ENCODE data around the gene LAMP5. TPM values are rescaled to one million over a fixed set of nuclear protein-coding genes. Genes with fewer than 3 reads are reported as not detected.

LAMP5 gene
- total RNA-seq, 1 donor: 0.18 TPM

DNA sequence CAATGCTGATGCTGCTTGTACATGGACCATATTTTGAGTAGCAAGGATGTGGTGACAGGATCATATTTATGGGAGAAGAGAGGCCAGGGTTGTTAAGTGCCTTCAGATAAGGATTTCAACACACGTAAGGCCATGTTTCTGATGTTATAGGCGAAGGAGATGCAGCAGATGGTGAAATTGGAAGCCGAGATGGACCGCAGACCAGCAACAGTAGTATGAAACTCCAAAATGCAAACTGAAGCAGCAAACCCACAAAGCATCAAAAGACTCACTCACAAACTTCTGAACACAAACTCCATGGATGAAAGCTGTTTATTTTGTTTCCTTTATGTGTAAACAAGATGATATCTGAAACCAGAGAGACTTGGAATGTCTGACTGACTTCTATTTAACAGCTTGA, 35.6 kb upstream of the LAMP5 start:
- DNase-seq (ENCODE audit: low read depth): no peak
- H3K4me3 ChIP-seq (ENCODE audit: low read depth, low read length): no peak overlapping the region
- TF ChIP-seq CTCF (IDR thresholded peaks at IDR 0.05; ENCODE audit: insufficient read depth, low read length): no peak

GRCh38 chr20:9480066-9480465, 34.3 kb upstream of the LAMP5 start:
- H3K4me3 ChIP-seq (ENCODE audit: low read depth, low read length): no peak overlapping the region
- TF ChIP-seq CTCF (IDR thresholded peaks at IDR 0.05; ENCODE audit: insufficient read depth, low read length): no peak
- no peak for DNase-seq (ENCODE audit: low read depth)

DNA sequence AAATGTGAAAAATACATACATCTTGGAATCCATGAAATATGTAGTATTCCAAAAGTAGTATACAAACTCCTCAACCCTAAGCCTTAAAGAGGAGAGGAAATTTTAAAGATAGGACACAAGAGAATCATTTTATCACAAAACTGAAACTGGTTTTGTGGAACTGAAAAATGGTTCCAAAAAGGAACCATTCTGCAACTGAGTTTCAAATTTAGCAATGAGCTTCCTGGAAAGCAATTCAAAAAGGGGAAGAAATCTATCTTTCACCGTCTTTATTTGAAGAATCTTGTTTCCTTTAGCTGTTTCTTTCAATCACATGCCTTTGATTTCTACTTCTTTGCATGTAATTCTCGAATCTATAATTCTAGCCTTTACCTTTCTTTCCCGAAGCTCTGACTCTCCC, 32.2 kb upstream of the LAMP5 start:
- DNase-seq (ENCODE audit: low read depth): no peak
- no peak overlapping the region for H3K4me3 ChIP-seq (ENCODE audit: low read depth, low read length)
- no peak for TF ChIP-seq CTCF (IDR thresholded peaks at IDR 0.05; ENCODE audit: insufficient read depth, low read length)

DNA sequence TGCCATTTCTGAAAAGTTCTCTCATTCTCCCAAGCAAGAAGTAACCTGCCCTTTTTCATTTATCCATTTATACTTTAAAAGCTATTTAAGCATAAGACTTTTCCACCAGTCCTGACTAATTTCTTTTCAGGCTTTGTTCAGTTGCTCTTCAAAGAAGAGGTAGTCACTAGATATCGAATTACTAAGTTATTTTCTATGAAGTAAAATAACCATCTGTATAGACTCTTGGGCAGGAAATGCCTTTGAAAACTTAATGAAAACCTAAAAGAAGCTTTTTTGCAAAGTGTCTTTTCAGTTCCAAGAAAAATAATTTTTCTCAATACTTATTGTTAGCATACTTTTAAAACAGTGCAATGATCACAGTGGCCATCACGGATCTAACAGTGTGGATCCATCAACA, 31.3 kb upstream of the LAMP5 start:
- DNase-seq (ENCODE audit: low read depth): no peak
- TF ChIP-seq CTCF (IDR thresholded peaks at IDR 0.05; ENCODE audit: insufficient read depth, low read length): no peak
- no peak overlapping the region for H3K4me3 ChIP-seq (ENCODE audit: low read depth, low read length)

DNA sequence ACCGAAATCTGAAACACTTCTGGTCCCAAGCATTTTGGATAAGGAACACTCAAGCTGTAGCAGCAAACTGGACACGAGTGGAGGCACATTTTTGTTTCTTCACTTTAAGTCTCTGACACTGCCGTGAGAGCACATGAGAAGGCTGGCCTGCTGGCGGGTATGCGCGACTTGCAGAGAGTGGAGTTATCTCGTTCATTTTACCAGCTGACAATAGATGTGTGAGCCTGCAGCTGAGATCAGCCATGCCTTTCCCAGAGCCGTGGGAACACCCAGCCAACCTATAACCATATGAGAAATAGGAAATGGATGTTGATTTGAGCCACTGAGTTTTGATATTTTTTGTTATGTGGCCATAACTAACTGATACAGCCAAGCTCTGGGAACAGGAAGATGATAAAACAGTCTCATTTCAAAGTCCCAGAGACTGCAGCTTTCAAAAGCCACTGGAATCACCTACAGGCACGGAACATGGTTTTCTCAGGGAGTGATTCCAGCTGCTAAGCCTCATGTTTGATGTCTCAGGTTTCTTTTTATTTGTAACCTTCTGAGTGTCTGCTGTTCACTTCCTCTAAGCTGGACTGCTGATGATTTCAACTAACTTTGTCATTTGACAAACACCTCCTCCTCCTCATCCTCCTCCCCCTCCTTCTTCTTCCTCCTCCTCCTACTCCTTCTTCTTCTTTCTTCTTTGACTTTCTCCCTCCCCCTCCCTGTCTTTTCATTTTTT, 28.6 kb upstream of the LAMP5 start:
- DNase-seq (ENCODE audit: low read depth): no peak

DNA sequence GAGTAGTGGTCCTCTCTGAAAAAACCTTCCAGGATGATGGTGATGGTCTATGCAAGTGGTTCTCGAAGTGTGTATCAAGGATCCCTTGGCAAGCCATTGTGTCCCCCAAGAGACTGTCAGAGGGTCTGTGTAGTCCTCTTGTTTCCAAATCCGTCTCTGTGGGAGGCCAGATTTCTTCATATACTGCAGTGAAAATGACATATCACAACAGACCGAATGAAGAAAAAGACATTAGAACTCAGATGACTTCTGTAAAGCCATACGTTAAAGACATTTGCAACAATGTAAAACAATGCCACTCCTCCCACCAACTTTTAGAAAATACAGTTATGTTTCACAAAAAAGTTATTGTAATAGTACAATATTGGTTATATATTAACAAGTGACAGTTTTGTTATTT, 27.2 kb upstream of the LAMP5 start:
- H3K4me3 ChIP-seq (ENCODE audit: low read depth, low read length): no peak overlapping the region
- no peak for DNase-seq (ENCODE audit: low read depth)
- no peak for TF ChIP-seq CTCF (IDR thresholded peaks at IDR 0.05; ENCODE audit: insufficient read depth, low read length)

More for the DNA sequence above, 28.6 kb upstream of the LAMP5 start:
- H3K4me3 ChIP-seq (ENCODE audit: low read depth, low read length): no peak overlapping the region
- no peak for TF ChIP-seq CTCF (IDR thresholded peaks at IDR 0.05; ENCODE audit: insufficient read depth, low read length)

- no peak for TF ChIP-seq CTCF (IDR thresholded peaks at IDR 0.05; ENCODE audit: insufficient read depth, low read length)
- no peak overlapping the region for H3K4me3 ChIP-seq (ENCODE audit: low read depth, low read length)
- DNase-seq (ENCODE audit: low read depth): no peak
Observed at GRCh38 chr20:9488063-9488462, 26.3 kb upstream of the LAMP5 start.
